ENCODE measurements around the gene ERCC3.

ERCC3 gene

DNA sequence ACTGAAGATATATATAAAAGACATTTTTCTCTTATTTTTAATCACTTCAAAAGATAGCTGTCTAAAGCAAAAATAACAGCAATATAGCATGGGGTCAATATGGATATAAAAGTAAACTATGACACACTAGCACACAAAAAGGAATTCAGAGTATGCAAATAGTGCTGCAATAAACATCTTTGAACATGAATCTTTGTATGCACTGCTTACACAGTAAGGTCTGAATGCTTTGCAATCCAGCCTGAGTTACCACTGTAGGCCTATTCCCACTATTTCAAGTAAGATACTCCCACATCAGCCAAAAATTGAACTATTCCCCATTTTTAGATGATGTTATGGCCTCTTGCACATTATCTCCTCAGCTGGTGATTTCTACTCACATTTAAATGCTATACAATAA, 27.4 kb upstream of the ERCC3 start:
- DNase-seq (ENCODE audit: low spot score) = no peak
- no peak overlapping the region for H3K27ac ChIP-seq
- H3K4me3 ChIP-seq = no peak overlapping the region
- TF ChIP-seq, protein P1, sequence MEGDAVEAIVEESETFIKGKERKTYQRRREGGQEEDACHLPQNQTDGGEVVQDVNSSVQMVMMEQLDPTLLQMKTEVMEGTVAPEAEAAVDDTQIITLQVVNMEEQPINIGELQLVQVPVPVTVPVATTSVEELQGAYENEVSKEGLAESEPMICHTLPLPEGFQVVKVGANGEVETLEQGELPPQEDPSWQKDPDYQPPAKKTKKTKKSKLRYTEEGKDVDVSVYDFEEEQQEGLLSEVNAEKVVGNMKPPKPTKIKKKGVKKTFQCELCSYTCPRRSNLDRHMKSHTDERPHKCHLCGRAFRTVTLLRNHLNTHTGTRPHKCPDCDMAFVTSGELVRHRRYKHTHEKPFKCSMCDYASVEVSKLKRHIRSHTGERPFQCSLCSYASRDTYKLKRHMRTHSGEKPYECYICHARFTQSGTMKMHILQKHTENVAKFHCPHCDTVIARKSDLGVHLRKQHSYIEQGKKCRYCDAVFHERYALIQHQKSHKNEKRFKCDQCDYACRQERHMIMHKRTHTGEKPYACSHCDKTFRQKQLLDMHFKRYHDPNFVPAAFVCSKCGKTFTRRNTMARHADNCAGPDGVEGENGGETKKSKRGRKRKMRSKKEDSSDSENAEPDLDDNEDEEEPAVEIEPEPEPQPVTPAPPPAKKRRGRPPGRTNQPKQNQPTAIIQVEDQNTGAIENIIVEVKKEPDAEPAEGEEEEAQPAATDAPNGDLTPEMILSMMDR (IDR thresholded peaks at IDR 0.05) = no peak

DNA sequence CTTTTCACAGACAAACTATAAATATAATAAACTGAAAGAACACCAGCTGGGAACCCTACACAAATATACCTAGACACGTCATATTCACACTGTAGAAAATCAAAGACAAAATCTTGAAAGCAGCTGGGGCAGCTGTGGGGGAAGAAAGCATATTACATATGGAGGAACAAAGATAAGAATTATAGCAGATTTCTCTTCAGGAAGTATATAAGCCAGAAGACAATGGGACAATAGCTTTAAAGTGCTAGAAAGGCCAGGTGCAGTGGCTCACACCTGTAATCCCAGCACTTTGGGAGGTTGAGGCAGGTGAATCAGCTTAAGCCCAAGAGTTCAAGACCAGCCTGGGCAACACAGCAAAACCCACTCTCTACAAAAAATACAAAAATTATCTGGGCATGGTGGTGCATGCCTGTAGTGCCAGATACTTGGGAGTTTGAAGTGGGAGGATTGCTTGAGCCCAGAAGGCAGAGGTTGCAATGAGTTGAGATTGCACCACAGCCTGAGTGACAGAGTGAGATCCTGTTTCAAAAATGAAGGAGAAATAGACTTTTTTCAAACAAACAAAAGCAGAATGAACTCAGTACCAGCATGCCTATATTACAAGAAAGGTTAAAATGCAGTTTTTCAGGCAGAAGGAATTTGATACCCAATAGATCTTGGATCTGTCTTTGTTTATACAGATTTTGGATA, 26.8 kb upstream of the ERCC3 start:
- no peak overlapping the region for H3K27ac ChIP-seq
- no peak overlapping the region for H3K4me3 ChIP-seq
- TF ChIP-seq, protein P1 (IDR thresholded peaks at IDR 0.05) = no peak
- DNase-seq (ENCODE audit: low spot score) = no peak

DNA sequence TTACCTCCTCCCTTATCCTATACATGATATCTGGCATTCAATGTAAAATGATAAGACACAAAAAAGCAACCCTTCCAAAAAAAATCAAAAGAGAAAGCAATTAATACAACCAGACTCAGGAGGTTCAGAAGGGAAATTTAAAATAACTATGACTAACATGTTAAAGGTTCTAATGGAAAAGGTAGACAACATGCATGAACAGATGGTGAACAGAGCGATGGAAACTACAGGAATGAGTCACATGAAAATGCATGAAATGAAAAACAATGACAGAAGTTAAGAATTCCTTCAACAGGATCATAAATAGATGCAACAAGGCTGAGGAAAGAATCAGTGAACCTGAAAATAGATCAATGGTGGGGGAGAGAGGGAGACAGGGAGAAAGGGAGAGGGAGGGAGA, 26.1 kb upstream of the ERCC3 start:
- Histone ChIP-seq H3K4me3 (no peak overlapping the region), H3K27ac (no peak overlapping the region)
- TF ChIP-seq, protein P1 (IDR thresholded peaks at IDR 0.05) = no peak
- DNase-seq (ENCODE audit: low spot score) = no peak

DNA sequence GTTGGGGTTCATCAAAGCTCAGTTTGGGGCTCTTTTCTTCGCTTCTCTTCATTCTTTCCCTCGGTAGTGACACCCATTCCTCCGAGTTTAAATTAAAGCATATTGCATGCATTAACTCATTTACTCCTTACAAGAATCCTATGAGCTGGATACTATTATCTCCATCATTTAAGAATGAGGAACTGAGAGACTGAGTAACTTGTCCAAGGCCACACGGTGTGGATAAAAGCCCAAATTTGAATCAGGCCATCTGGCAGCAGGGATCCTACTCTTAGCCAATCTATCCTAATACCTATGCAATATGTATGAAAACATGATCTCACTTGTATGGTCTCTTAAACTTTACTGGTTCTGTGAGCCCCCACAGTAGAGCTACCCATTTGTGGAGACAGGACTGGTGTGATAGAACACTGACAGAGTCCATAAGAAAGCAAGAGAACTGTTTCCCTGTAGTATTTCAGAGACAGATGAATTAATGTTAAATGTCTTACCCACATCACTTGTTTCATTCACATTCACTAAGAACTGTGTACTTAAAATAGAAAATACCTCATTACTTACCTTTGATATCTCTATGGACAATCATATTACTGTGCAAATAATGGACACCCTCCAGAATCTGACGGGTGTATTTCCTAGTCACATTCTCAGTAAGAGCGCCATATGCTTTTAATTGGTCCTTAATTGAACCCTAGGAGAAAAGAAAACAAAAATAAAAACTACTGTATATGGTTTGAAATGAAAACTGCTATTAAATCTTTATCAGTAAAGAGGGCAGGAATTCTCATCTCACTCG, 20.4 kb upstream of the ERCC3 start:
- H3K27ac ChIP-seq = no peak overlapping the region
- no peak overlapping the region for H3K4me3 ChIP-seq
- no peak for DNase-seq (ENCODE audit: low spot score)
- TF ChIP-seq, protein P1 (IDR thresholded peaks at IDR 0.05) = no peak

DNA sequence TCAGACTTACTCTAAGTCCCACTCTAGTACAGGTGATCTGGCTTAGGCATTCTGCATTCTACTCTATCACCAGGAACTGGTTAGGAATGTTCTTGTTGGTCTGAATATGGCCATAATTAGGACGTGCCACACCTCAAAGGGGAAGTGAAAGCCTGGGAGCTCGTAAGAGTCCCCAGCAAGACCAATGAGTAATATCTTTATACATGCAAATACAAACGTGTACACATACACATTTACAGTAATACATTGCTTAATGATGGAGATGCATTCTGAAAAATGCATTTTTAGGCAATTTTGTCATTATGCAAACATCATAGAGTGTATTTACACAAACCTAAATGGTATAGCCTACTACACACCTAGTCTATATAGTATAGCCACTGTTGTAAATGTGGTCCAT, 19.5 kb upstream of the ERCC3 start:
- no peak for DNase-seq (ENCODE audit: low spot score)
- Histone ChIP-seq H3K27ac (no peak overlapping the region), H3K4me3 (no peak overlapping the region)
- TF ChIP-seq, protein P1 (IDR thresholded peaks at IDR 0.05) = no peak

DNA sequence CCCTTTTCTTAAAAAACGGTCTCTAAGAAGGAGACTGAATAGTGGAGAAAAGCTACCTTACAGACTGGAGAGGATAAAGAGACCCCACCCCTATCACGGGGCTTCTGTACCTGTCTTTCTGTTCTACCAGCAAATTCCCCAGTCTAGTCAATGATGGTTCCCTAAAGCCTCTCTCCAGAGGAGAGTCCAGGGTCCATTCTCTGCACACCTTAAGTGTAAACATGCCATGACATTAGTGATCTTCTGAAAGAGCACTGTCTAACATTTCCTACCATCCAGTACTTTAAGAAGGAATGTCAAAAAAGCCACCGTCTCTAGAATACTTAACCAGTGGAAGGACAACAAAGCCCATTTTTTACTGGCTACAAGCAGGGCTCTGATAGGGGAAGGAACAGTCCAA, 17.0 kb upstream of the ERCC3 start:
- H3K4me3 ChIP-seq = no peak overlapping the region
- H3K27ac ChIP-seq = no peak overlapping the region
- TF ChIP-seq, protein P1 (IDR thresholded peaks at IDR 0.05) = no peak
- no peak for DNase-seq (ENCODE audit: low spot score)

DNA sequence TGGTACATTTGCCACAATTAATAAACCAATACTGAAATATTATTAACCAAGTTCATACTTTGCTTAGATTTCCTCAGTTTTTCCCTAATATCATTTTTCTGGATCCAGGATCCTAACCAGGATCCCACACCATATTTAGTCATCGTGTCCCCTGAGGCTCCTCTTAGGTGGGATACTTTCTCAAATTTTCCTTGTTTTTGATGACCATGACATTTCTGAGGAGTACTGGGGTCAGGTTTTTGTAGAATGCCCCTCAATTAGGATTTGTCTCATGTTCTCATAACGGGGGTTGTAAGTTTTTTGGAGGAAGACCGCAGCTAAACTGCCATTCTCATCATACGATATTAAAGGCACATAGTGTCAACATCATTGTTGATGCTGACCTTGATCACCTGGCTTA, 15.5 kb upstream of the ERCC3 start:
- DNase-seq (ENCODE audit: low spot score) = no peak
- no peak overlapping the region for H3K27ac ChIP-seq
- TF ChIP-seq, protein P1 (IDR thresholded peaks at IDR 0.05) = no peak
- H3K4me3 ChIP-seq = no peak overlapping the region

Measured in coronary artery (tissue), 2 donors.